Activated CD8-positive, alpha-beta memory T cell treated with anti-CD3 and anti-CD28 coated beads for 1 hour (primary cell): ENCODE data around the gene TMED5.
"Not testable (repeated sequence)": the region's sequence is repeated elsewhere in the genome, so short reads cannot be mapped to it uniquely, and the experiment has no call there.

Source experiments
- DNase-seq, 2 donors: peaks; one replicate each; pipeline ENCODE4 v3.0.0-alpha.2; 2020; ENCODE audit warnings: low read depth in 1 of 2; ENCODE audit errors: extremely low read depth in 1 of 2

TMED5 gene

GRCh38 chr1:93179886-93180722 lies at the start of gene TMED5:
TMED5 (minus strand) TSS chr1:93180413; CDS start chr1:93180242, 171 bp downstream.
- peak; percentile 85 to 90 for DNase-seq

DNA sequence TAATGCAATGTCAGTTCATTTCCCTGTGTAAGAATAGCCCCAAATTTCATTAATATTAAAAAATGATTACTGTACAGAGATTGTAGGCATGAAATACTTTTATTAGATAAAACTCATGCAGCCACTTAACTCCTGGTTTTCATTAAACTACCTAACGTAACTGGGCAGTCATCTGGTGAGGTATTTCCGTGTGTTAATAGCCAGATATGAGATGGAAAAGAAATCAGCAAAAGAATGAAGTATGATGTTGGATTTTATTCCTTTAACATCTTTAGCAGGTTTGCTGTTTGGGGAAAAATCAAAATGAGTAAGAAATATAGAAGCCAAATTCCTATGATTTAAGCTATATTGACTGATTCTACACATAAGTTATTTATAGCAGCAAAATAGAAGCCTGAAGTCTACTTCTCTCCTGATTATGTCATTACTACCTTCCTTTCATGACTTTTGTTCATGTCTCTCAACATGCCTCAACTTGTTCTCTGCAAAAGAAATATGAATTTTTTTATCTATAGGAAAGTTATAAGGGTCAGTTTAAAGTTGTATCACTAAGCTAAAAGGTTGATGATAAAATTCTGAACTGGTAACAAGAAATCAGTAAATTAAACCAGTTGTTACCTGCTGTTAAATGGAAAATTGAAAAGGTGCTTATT lies 42.9 kb upstream of the TMED5 start:
- DNase-seq: no peak

- DNase-seq: no peak
Observed at GRCh38 chr1:93221913-93222312, 41.7 kb upstream of the TMED5 start.

- not testable (repeated sequence) for DNase-seq
Observed at GRCh38 chr1:93220716-93221115, 40.5 kb upstream of the TMED5 start.

DNA sequence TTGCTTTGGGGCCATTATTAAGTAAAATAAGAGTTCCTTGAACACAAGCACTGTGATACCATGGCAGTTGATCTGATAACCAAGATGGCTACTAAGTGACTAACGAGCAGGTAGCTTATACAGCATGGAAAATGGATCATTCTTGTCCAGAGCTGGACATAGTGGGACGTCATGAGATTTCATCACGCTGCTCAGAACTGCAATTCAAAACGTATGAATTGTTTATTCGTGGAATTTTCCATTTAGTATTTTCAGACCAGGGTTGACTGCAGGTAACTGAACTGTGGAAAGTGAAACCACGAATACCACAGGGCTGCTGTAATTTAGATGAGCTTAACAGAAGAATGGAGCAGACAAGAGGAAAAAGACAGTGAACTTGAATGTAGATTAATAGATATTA lies 39.2 kb upstream of the TMED5 start:
- DNase-seq: no peak

GRCh38 chr1:93215322-93215721 lies 35.1 kb upstream of the TMED5 start:
- DNase-seq: no peak

DNA sequence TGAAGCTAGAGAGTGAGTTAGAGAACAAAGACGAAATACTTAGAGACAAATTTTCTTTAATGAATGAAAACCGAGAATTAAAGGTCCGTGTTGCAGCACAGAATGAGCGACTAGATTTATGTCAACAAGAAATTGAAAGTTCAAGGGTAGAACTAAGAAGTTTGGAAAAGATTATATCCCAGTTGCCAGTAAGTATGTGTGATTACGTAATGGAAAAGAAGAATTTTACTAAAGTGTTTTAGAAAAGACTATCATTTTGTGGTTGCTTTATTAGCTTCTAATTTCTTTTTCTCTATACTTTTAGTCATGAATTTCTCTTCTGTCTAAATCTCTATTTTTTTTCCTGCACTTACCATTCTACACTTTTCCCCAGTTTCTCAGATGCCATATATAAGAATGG lies 27.0 kb upstream of the TMED5 start:
- DNase-seq: no peak

- no peak for DNase-seq
Observed at GRCh38 chr1:93206567-93206954, 26.3 kb upstream of the TMED5 start.

- DNase-seq: no peak
Observed at GRCh38 chr1:93205892-93206566, 25.8 kb upstream of the TMED5 start.

- no peak for DNase-seq
Observed at GRCh38 chr1:93200714-93201113, 20.5 kb upstream of the TMED5 start.

DNA sequence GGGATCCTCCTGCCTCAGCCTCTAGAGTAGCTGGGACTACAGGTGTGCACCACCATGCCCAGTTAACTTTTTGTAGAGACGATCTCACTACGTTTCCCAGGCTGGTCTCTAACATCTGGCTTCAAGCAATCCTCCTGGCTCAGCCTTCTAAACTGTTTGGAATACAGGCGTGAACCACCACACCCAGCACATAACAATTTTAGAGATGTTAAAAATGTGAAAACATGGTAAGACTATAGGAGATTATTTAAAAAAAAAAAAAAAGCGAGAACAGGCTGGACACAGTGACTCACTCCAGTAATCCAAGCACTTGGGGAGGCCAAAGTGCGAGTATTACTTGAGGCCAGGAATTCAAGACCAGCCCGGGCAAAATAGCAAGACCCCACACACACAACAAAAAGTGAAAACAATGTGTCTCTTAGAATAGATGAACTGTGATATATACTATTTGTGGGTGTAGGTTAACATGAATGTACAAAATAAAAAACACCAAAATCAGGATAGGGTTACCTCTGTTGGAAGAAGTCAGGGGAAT lies 19.9 kb upstream of the TMED5 start:
- no peak for DNase-seq

- no peak for DNase-seq
Observed at GRCh38 chr1:93199150-93199549, 18.9 kb upstream of the TMED5 start.

DNA sequence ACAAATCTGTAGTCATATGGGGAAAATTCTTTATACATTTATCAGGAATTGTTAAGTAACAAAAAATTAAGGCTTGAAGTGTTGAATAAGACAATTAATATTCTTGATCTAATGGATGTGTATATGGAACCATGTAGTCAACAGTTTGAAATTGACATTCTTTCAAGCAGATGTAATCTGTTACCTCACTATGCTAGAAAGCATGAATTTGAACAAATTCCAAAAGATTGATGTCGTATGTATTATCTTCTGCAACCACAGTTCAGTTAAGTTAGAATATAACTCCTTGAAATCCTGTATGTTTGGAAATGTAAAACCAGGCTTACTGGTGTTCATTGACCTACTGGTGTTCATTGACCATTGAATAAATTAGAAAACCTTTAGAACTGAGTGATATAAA lies 16.4 kb upstream of the TMED5 start:
- DNase-seq: no peak

DNA sequence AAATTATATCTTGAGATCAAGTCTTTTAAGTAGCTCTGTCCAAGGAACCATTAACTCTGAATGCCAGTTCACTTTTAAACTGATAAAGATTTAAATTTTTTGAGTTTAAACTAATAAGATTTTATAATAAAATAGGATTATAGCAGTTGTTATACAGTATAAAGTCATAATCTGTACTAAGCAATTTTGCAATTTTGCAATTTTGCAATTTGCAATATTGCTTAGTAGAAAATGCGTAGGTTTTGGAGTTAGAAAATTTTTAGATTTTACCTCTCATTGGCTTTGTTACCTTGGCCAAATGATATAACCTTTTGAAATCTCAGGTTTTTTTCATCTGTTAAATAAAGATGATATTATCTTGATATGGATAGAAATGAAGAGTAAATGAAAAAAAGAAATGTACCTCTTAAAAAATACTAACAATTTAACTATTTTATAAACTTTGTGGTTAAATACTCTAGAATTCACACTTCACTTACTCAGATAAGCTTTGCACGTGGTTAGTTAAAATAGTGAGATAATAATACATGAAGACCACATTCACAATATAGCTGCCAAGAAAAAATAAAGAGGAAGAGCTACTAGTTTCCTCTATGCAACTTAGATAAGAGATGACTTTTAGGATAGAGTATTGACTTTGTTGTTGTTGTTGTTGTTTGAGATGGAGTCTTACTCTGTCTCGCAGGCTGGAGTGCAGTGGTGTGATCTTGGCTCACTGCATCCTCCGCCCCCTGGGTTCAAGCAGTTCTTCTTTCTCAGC lies 14.2 kb upstream of the TMED5 start:
- no peak for DNase-seq

GRCh38 chr1:93190432-93190831 lies 10.2 kb upstream of the TMED5 start:
- no peak for DNase-seq

DNA sequence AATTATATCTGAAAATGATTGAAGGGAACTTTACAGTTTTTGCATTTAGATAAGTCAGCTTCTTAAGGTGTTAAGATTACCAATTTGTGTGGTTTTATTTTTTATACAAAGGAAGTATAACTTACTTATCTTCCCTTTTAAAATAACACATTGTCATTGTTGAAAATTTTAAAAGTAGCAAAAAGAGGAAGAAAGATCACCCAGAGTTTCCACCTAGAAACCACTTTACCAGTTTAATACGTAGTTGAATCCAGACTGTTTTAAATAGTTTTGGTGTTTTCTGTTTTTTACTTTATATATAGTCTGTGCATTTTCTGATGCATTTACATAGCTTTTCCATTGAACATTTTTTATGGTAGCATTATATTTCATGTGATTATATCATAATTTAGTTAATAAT lies 6.5 kb upstream of the TMED5 start:
- DNase-seq: no peak

GRCh38 chr1:93180723-93181613 lies 755 bp upstream of the TMED5 start, which contains the start of gene CCDC18:
CCDC18 (plus strand) TSS chr1:93180724; CDS start chr1:93183362, 2,638 bp downstream.
- DNase-seq: peak; percentile 17 to 32

DNA sequence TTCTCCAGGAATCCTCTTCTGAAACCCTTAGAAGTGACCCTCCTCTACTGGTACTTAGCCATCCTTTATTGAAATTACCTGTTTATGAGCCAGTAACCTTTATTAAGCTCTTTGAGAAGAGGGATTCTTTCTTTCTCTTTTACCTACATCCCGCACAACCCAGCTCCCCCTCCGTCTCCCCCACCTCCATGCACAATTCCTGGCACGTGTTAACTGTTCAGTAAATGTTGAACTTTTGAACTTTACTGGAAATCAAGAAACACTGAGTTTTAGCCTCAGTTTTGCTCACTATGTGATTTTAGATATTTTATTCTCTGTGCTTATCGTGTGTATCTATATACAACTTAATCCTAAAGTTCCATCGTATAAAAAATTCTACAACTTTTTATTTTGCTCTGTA lies 1.8 kb downstream of the TMED5 start:
- DNase-seq: no peak

DNA sequence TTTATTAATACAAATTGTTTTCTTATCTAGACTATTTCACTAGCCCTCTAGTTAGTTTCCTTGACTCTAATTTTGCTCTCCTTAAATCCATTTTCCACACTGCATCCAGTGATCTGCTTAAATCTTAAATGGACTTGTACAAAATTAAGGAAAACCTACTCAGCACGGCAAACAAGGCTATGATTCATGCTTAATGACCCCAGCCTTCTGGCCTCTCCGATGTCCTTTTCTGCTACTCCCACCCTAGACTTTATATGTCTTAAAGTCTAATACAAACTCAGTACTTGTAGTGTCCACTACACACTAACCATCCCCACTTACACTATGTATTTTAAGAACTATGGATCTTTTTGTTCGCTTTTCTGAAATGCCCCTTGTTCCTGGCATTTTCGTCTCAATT lies 2.2 kb downstream of the TMED5 start:
- DNase-seq: no peak

DNA sequence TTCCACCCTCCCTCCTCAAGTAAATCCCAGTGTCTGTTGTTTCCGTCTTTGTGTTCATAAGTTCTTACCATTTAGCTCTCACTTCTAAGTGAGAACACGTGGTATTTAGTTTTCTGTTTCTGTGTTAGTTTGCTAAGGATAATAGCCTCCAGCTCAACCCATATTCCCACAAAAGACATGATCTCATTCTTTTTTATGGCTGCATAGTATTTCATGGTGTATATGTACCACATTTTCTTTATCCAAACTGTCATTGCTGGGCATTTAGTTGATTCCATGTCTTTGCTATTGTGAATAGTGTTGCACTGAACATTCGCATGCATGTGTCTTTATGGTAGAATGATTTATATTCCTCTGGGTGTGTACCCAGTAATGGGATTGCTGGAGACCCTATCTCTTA lies 5.6 kb downstream of the TMED5 start:
- not testable (repeated sequence) for DNase-seq
